GM23248 (cell line): ENCODE results near the gene LMX1B.

ENCODE experiments used
- EZH2 ChIP-seq: fragments of 200-600 bp; sonication (generic); IDR thresholded peaks from 2 replicates; pipeline ENCODE4 v1.6.1; 2018; ENCODE audit warnings: antibody characterized with exemption, mild to moderate bottlenecking; ENCODE audit not compliant: insufficient read depth, poor library complexity, severe bottlenecking
- EZH2phosphoT487 ChIP-seq: fragments of 200-600 bp; sonication (generic); IDR thresholded peaks from 2 replicates; pipeline ENCODE4 v1.6.1; 2018; ENCODE audit warnings: antibody characterized with exemption, moderate library complexity, mild to moderate bottlenecking, low read depth; ENCODE audit not compliant: insufficient read depth

DNA sequence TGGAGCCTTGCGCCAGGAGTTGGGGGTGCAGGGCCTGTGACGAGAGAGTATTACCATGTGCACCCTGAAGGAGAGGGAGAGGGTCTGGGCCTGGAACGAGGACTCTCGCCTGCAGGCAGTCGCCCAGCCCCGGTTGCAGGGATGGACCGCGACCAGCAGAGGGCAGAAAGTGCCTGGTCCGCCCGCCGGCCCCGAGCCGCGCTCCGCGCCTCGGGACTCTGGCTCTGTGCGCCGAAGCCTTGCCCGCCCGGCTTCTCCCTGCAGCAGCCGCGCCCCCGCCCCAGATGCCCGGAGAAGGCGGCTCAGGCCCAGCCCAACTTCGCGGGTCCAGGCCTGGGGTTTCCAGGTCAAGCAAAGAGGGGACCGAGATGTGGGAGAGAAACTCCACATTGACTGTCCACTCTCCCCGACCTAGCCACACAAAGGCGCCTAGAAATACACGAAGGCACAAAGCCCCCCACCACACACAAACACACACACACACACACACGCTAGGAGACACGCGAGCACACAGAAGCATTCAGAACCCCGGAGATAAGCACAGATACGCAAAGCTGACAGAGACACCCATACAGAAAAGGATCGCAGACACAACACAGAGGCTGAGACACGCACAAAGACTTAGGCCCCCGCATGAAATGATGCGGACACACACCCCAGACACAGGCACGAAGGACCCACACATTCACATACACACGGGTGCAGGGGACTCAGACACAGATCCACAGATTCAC is 2.0 kb upstream of the LMX1B start:
- TF ChIP-seq EZH2 (peak; percentile 100), EZH2phosphoT487 (peak; percentile 76; the same call in 1 of the 2 replicates)
